Measurements from ENCODE around the gene ENPP3. TPM values are rescaled to one million over a fixed set of nuclear protein-coding genes. Genes with fewer than 3 reads are reported as not detected.
A peak's percentile ranks its signal among the peaks of the same experiment; 100 is the strongest.

ENPP3 gene
- total and polyA plus RNA-seq, 2 of the 13 experiments (the other 11 are each of a cell fraction or from before 2014, with no cell fraction given): 40.0 to 75.4 TPM

DNA sequence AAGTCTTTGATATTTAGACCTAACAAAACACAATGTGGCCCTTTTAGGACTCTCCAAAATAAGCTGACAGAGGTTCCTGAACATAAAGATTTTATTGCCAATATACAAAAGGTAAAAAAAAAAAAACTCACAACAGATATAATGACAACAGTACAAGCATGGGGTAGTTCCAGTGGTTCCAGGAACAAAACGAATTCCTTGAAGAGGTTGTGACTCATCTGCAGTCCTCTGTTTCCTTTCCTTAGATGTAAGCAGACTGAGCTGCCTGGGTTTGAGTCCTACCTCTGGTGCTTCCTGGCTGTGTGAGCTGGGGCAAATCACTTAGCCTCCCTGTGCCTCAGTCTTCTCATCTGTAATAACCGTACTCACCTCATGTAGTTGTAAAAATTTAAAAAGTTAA lies 87.0 kb downstream of the ENPP3 start:
- Histone ChIP-seq H3K4me3 (replicated peaks in 1 of 3; ENCODE audit: insufficient read depth in 1 of 3, low read depth in 2 of 3, low read length in 3 of 3) (no peak overlapping the region), H3K4me1 (ENCODE audit: insufficient read depth, low read length) (peaks cover 21% of the 10 kb centered on the region), H3K27ac (ENCODE audit: extremely low read length, insufficient read depth, low read length) (no peak overlapping the region), H3K27me3 (ENCODE audit: control insufficient read depth in 1 of 2, insufficient read depth in 2 of 2, low read length in 2 of 2) (no peaks in the 10 kb centered on the region), H3K9me3 (ENCODE audit: low read length) (peaks cover 9% of the 10 kb centered on the region), H3K36me3 (replicated peaks in 1 of 2; ENCODE audit: control insufficient read depth in 1 of 2, insufficient read depth in 2 of 2, low read length in 2 of 2) (peaks cover 21 to 69% of the 10 kb centered on the region in 2 experiments), H2AFZ (ENCODE audit: low read length) (no peak overlapping the region), H3K4me2 (ENCODE audit: low read depth, low read length) (no peak overlapping the region), H3K9ac (ENCODE audit: insufficient read depth, low read depth, low read length) (no peak overlapping the region), H3K79me2 (ENCODE audit: insufficient read depth, low read length) (no peaks in the 10 kb centered on the region), H4K20me1 (ENCODE audit: insufficient read depth, low read length) (no peaks in the 10 kb centered on the region)
- 91% methylated on average over 2 of the region's 2 CpGs for WGBS (ENCODE audit: low lambda C conversion rate)
- intact Hi-C loops (cut with micrococcal nuclease; ENCODE audit: unreplicated experiment): no loop called here
- ChIA-PET CTCF (ENCODE audit: low intra/inter-chr PET ratio, low total read pairs) (no interaction called here), POLR2A (no interaction called here)
- TF ChIP-seq ZFX (CRISPR knock-in tag; IDR thresholded peaks at IDR 0.05; ENCODE audit: low read depth) (no peak), MIER3 (CRISPR knock-in tag; IDR thresholded peaks at IDR 0.05; ENCODE audit: borderline replicate concordance) (no peak), FOXM1 (CRISPR knock-in tag; IDR thresholded peaks at IDR 0.05) (no peak)
- TF ChIP-seq, protein P1, sequence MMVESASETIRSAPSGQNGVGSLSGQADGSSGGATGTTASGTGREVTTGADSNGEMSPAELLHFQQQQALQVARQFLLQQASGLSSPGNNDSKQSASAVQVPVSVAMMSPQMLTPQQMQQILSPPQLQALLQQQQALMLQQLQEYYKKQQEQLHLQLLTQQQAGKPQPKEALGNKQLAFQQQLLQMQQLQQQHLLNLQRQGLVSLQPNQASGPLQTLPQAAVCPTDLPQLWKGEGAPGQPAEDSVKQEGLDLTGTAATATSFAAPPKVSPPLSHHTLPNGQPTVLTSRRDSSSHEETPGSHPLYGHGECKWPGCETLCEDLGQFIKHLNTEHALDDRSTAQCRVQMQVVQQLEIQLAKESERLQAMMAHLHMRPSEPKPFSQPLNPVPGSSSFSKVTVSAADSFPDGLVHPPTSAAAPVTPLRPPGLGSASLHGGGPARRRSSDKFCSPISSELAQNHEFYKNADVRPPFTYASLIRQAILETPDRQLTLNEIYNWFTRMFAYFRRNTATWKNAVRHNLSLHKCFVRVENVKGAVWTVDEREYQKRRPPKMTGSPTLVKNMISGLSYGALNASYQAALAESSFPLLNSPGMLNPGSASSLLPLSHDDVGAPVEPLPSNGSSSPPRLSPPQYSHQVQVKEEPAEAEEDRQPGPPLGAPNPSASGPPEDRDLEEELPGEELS (CRISPR knock-in tag; IDR thresholded peaks at IDR 0.05): no peak
- ATAC-seq: no peak
- in situ Hi-C loops (cut with HindIII; ENCODE audit: extremely low pct_ligation_motif_present, low pct_unique_long_range_greater_than_20kb): no loop called here
- no peak for FAIRE-seq
- BruUV-seq (replicated peaks): no TSS peak
- DNase-seq (ENCODE audit: low spot score): no peak

DNA sequence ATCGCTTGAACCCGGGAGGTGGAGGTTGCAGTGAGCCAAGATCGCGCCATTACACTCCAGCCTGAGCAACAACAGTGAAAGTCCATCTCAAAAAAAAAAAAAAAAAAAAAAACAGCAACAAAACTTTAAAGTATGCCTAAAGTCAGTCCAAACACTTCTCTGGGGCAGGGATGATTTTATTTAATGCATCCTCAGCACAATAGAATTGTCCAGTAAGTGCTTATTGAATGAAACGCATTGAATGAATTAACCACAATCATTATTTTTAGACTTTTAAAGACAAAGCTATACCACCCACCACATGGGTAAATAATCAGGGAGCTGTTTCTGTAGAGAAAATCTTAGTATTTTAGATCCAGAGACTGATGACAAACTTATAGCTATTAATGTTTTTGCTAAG lies 90.4 kb downstream of the ENPP3 start:
- ChIA-PET POLR2A (no interaction called here), CTCF (ENCODE audit: low intra/inter-chr PET ratio, low total read pairs) (no interaction called here)
- peak overlapping the region; percentile 26 for H3K27ac ChIP-seq (ENCODE audit: extremely low read length, insufficient read depth, low read length)
- H3K4me1 ChIP-seq (ENCODE audit: insufficient read depth, low read length): peaks cover 28% of the 10 kb centered on the region
- peaks cover 15 to 67% of the 10 kb centered on the region in 2 experiments for H3K36me3 ChIP-seq (replicated peaks in 1 of 2; ENCODE audit: control insufficient read depth in 1 of 2, insufficient read depth in 2 of 2, low read length in 2 of 2)
- no peaks in the 10 kb centered on the region for H3K79me2 ChIP-seq (ENCODE audit: insufficient read depth, low read length)
- H3K9ac ChIP-seq (ENCODE audit: insufficient read depth, low read depth, low read length): no peak overlapping the region
- H3K4me3 ChIP-seq (replicated peaks in 1 of 3; ENCODE audit: insufficient read depth in 1 of 3, low read depth in 2 of 3, low read length in 3 of 3): no peak overlapping the region
- H3K9me3 ChIP-seq (ENCODE audit: low read length): peaks cover 9% of the 10 kb centered on the region
- 99% methylated on average over 5 of the region's 5 CpGs for WGBS (ENCODE audit: low lambda C conversion rate)
- intact Hi-C loops (cut with micrococcal nuclease; ENCODE audit: unreplicated experiment) (no loop called here), in situ Hi-C loops (cut with HindIII; ENCODE audit: extremely low pct_ligation_motif_present, low pct_unique_long_range_greater_than_20kb) (no loop called here)
- no TSS peak for BruUV-seq (replicated peaks)
- H4K20me1 ChIP-seq (ENCODE audit: insufficient read depth, low read length): no peaks in the 10 kb centered on the region
- FAIRE-seq: no peak
- no peak for ATAC-seq
- no peaks in the 10 kb centered on the region for H3K27me3 ChIP-seq (ENCODE audit: control insufficient read depth in 1 of 2, insufficient read depth in 2 of 2, low read length in 2 of 2)
- no peak for DNase-seq (ENCODE audit: low spot score)
- peak; percentile 72 for TF ChIP-seq MAFF (IDR thresholded peaks at IDR 0.05; ENCODE audit: low read depth, low read length)
- TF ChIP-seq MAFK (conservative IDR thresholded peaks at IDR 0.05 in 1 of 2, IDR thresholded peaks at IDR 0.05 in 1 of 2; ENCODE audit: low read length in 2 of 2): peak in 1 of 2 experiments; percentile 76; a peak in 3 of 4 replicates
- TF ChIP-seq, protein P2, sequence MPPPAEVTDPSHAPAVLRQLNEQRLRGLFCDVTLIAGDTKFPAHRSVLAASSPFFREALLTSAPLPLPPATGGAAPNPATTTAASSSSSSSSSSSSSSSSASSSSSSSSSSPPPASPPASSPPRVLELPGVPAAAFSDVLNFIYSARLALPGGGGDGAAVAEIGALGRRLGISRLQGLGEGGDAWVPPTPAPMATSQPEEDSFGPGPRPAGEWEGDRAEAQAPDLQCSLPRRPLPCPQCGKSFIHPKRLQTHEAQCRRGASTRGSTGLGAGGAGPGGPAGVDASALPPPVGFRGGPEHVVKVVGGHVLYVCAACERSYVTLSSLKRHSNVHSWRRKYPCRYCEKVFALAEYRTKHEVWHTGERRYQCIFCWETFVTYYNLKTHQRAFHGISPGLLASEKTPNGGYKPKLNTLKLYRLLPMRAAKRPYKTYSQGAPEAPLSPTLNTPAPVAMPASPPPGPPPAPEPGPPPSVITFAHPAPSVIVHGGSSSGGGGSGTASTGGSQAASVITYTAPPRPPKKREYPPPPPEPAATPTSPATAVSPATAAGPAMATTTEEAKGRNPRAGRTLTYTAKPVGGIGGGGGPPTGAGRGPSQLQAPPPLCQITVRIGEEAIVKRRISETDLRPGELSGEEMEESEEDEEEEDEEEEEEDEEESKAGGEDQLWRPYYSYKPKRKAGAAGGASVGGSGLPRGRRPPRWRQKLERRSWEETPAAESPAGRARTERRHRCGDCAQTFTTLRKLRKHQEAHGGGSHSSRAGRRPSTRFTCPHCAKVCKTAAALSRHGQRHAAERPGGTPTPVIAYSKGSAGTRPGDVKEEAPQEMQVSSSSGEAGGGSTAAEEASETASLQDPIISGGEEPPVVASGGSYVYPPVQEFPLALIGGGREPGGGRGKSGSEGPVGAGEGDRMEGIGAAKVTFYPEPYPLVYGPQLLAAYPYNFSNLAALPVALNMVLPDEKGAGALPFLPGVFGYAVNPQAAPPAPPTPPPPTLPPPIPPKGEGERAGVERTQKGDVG (CRISPR knock-in tag; IDR thresholded peaks at IDR 0.05; ENCODE audit: borderline replicate concordance): no peak
- no peak overlapping the region for H3K4me2 ChIP-seq (ENCODE audit: low read depth, low read length)
- no peak overlapping the region for H2AFZ ChIP-seq (ENCODE audit: low read length)
